Thyroid gland (tissue), 4 donors: Measurements from ENCODE around the gene KCNMA1.

Experiments
- POLR2A ChIP-seq, 2 donors: fragments of 450-650 bp; IDR thresholded peaks; one replicate each; pipeline ENCODE4 v1.6.1; 2017; ENCODE audit warnings: antibody characterized with exemption in 2 of 2, mild to moderate bottlenecking in 2 of 2, moderate library complexity in 1 of 2
- TF ChIP-seq, protein P1 (sequence below), 6 experiments: fragments of 200-600 bp in 3 of 6; fragments of 450-650 bp in 3 of 6; sonication (generic) in 3 of 6; IDR thresholded peaks; one replicate each; pipeline ENCODE4 v1.5.1; 2016 to 2019; ENCODE audit warnings: antibody characterized with exemption in 6 of 6, mild to moderate bottlenecking in 2 of 6, inconsistent platforms in 1 of 6, moderate library complexity in 1 of 6

DNA sequence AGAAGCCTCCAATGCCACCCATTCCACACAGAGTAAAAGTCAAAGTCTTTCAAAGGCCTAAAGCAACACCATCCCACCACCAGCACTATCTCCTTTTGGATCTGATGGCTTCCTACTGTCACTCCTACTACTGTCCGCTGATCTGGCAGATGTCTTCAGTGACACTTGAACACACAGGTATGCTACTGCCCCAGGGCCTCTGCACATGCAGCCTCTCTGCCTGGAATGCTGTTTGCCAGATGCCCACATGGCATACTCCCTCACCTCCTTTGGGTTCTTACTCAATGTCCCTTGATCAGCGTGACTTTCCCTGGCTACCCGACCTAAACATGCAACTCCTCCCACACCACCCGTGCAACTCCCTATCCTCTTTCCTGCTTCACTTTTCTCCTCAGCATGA, 512.4 kb downstream of the KCNMA1 start:
- TF ChIP-seq, protein P1, sequence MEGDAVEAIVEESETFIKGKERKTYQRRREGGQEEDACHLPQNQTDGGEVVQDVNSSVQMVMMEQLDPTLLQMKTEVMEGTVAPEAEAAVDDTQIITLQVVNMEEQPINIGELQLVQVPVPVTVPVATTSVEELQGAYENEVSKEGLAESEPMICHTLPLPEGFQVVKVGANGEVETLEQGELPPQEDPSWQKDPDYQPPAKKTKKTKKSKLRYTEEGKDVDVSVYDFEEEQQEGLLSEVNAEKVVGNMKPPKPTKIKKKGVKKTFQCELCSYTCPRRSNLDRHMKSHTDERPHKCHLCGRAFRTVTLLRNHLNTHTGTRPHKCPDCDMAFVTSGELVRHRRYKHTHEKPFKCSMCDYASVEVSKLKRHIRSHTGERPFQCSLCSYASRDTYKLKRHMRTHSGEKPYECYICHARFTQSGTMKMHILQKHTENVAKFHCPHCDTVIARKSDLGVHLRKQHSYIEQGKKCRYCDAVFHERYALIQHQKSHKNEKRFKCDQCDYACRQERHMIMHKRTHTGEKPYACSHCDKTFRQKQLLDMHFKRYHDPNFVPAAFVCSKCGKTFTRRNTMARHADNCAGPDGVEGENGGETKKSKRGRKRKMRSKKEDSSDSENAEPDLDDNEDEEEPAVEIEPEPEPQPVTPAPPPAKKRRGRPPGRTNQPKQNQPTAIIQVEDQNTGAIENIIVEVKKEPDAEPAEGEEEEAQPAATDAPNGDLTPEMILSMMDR (IDR thresholded peaks at IDR 0.05) = no peak
- no peak for TF ChIP-seq POLR2A (IDR thresholded peaks at IDR 0.05)
